ENCODE measurements around the gene SMARCAL1.

The SMARCAL1 gene

GRCh38 chr2:216503697-216504375 lies 91.6 kb downstream of the SMARCAL1 start:
- TF ChIP-seq, protein P1, sequence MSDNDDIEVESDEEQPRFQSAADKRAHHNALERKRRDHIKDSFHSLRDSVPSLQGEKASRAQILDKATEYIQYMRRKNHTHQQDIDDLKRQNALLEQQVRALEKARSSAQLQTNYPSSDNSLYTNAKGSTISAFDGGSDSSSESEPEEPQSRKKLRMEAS (IDR thresholded peaks at IDR 0.05), result no peak
- TF ChIP-seq RAD21 (IDR thresholded peaks at IDR 0.05; ENCODE audit: low read depth) (no peak), TCF12 (IDR thresholded peaks at IDR 0.05; ENCODE audit: low read depth) (no peak), CEBPB (IDR thresholded peaks at IDR 0.05) (no peak), FOXM1 (IDR thresholded peaks at IDR 0.05; ENCODE audit: borderline replicate concordance, low read depth) (no peak), TAF1 (IDR thresholded peaks at IDR 0.05; ENCODE audit: low read depth) (no peak), TEAD4 (IDR thresholded peaks at IDR 0.05) (no peak), ZBTB7A (IDR thresholded peaks at IDR 0.05; ENCODE audit: low read depth) (no peak), NFIC (IDR thresholded peaks at IDR 0.05) (no peak)
- TF ChIP-seq, protein P2, sequence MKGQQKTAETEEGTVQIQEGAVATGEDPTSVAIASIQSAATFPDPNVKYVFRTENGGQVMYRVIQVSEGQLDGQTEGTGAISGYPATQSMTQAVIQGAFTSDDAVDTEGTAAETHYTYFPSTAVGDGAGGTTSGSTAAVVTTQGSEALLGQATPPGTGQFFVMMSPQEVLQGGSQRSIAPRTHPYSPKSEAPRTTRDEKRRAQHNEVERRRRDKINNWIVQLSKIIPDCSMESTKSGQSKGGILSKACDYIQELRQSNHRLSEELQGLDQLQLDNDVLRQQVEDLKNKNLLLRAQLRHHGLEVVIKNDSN (IDR thresholded peaks at IDR 0.05), result no peak

GRCh38 chr2:216504376-216504762 lies 92.1 kb downstream of the SMARCAL1 start:
- TF ChIP-seq CREB1 (IDR thresholded peaks at IDR 0.05; ENCODE audit: low read depth), result no peak
- TF ChIP-seq CEBPB (IDR thresholded peaks at IDR 0.05), result no peak
- no peak for TF ChIP-seq EP300 (IDR thresholded peaks at IDR 0.05; ENCODE audit: borderline replicate concordance)
- no peak for TF ChIP-seq ZBTB7A (IDR thresholded peaks at IDR 0.05; ENCODE audit: low read depth)
- no peak for TF ChIP-seq TAF1 (IDR thresholded peaks at IDR 0.05; ENCODE audit: low read depth)
- TF ChIP-seq NFIC (IDR thresholded peaks at IDR 0.05), result no peak
- no peak for TF ChIP-seq TCF12 (IDR thresholded peaks at IDR 0.05; ENCODE audit: low read depth)
- TF ChIP-seq, protein P3, sequence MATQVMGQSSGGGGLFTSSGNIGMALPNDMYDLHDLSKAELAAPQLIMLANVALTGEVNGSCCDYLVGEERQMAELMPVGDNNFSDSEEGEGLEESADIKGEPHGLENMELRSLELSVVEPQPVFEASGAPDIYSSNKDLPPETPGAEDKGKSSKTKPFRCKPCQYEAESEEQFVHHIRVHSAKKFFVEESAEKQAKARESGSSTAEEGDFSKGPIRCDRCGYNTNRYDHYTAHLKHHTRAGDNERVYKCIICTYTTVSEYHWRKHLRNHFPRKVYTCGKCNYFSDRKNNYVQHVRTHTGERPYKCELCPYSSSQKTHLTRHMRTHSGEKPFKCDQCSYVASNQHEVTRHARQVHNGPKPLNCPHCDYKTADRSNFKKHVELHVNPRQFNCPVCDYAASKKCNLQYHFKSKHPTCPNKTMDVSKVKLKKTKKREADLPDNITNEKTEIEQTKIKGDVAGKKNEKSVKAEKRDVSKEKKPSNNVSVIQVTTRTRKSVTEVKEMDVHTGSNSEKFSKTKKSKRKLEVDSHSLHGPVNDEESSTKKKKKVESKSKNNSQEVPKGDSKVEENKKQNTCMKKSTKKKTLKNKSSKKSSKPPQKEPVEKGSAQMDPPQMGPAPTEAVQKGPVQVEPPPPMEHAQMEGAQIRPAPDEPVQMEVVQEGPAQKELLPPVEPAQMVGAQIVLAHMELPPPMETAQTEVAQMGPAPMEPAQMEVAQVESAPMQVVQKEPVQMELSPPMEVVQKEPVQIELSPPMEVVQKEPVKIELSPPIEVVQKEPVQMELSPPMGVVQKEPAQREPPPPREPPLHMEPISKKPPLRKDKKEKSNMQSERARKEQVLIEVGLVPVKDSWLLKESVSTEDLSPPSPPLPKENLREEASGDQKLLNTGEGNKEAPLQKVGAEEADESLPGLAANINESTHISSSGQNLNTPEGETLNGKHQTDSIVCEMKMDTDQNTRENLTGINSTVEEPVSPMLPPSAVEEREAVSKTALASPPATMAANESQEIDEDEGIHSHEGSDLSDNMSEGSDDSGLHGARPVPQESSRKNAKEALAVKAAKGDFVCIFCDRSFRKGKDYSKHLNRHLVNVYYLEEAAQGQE (IDR thresholded peaks at IDR 0.05; ENCODE audit: low read depth), result no peak
- TF ChIP-seq RAD21 (IDR thresholded peaks at IDR 0.05; ENCODE audit: low read depth), result no peak
- TF ChIP-seq TEAD4 (IDR thresholded peaks at IDR 0.05), result no peak
- TF ChIP-seq YY1 (IDR thresholded peaks at IDR 0.05; ENCODE audit: low read depth), result no peak
- TF ChIP-seq, protein P2 (IDR thresholded peaks at IDR 0.05), result no peak
- no peak for TF ChIP-seq FOXM1 (IDR thresholded peaks at IDR 0.05; ENCODE audit: borderline replicate concordance, low read depth)
- no peak for TF ChIP-seq EGR1 (IDR thresholded peaks at IDR 0.05)
- TF ChIP-seq, protein P1 (IDR thresholded peaks at IDR 0.05), result no peak

- TF ChIP-seq ZBTB7A (IDR thresholded peaks at IDR 0.05; ENCODE audit: low read depth), result no peak
- TF ChIP-seq CEBPB (IDR thresholded peaks at IDR 0.05), result no peak
- TF ChIP-seq, protein P1 (IDR thresholded peaks at IDR 0.05), result no peak
- TF ChIP-seq, protein P3 (IDR thresholded peaks at IDR 0.05; ENCODE audit: low read depth), result no peak
- TF ChIP-seq EP300 (IDR thresholded peaks at IDR 0.05; ENCODE audit: borderline replicate concordance), result no peak
- no peak for TF ChIP-seq CREB1 (IDR thresholded peaks at IDR 0.05; ENCODE audit: low read depth)
- TF ChIP-seq TCF12 (IDR thresholded peaks at IDR 0.05; ENCODE audit: low read depth), result no peak
- no peak for TF ChIP-seq EGR1 (IDR thresholded peaks at IDR 0.05)
- TF ChIP-seq RAD21 (IDR thresholded peaks at IDR 0.05; ENCODE audit: low read depth), result no peak
- TF ChIP-seq, protein P2 (IDR thresholded peaks at IDR 0.05), result no peak
- no peak for TF ChIP-seq TEAD4 (IDR thresholded peaks at IDR 0.05)
- no peak for TF ChIP-seq YY1 (IDR thresholded peaks at IDR 0.05; ENCODE audit: low read depth)
- no peak for TF ChIP-seq NFIC (IDR thresholded peaks at IDR 0.05)
- TF ChIP-seq TAF1 (IDR thresholded peaks at IDR 0.05; ENCODE audit: low read depth), result no peak
- no peak for TF ChIP-seq FOXM1 (IDR thresholded peaks at IDR 0.05; ENCODE audit: borderline replicate concordance, low read depth)
These were observed 93.1 kb downstream of the SMARCAL1 start for GRCh38 chr2:216505133-216506106.

All from Ishikawa (cell line).